Aortic smooth muscle cell (primary cell): Measurements from ENCODE around the gene TFDP3. TPM values are rescaled to one million over a fixed set of nuclear protein-coding genes. Genes with fewer than 3 reads are reported as not detected.

ENCODE experiments used
- total RNA-seq: library from RNA; depleted of rRNA; stranded (reverse); fragments of >200 nt; gene quantifications from 2 replicates; pipeline ENCODE4 v1.2.3, GENCODE V29; 2014

Gene TFDP3, protein sequence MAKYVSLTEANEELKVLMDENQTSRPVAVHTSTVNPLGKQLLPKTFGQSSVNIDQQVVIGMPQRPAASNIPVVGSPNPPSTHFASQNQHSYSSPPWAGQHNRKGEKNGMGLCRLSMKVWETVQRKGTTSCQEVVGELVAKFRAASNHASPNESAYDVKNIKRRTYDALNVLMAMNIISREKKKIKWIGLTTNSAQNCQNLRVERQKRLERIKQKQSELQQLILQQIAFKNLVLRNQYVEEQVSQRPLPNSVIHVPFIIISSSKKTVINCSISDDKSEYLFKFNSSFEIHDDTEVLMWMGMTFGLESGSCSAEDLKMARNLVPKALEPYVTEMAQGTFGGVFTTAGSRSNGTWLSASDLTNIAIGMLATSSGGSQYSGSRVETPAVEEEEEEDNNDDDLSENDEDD
- total RNA-seq, result not detected in 2 replicates

DNA sequence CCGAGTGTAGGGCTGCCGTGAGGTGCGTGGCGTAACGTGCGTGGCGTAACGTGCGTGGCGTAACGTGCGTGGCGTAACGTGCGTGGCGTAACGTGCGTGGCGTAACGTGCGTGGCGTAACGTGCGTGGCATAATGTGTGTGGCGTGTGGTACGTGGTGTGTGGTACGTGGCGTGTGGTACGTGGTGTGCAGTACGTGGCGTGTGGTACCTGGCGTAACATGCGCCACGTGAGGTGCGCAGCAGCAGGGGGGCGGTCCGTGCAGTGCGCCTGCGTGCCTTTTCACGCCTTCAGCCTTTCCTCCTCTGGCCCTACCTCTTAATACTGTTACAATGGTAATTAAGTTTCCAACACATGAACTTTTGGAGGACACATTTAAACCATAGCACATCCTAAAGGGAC lies at the start of gene TFDP3:
Gene TFDP3, minus strand, starts transcription at position 26 of the 400 bp plus-strand sequence. CDS start 95 bp downstream, outside the sequence.

Other genes with a start within 250 kb of the TFDP3 start
- gene USP26, start 121.2 kb downstream of the TFDP3 start, total RNA-seq, result not detected in 2 replicates
- 0.53 and 1.1 TPM in 2 replicates for gene GPC4, start 197.1 kb upstream of the TFDP3 start, total RNA-seq